HCT116 (cell line): ENCODE data around the gene ADGRE3.

Experiments used
- EGR1 ChIP-seq: IDR thresholded peaks from 2 replicates; pipeline ENCODE4 v1.6.1; 2012; ENCODE audit warnings: low read depth
- FOSL1 ChIP-seq: IDR thresholded peaks from 2 replicates; pipeline ENCODE4 v1.6.1; 2012; ENCODE audit warnings: low read depth
- POLR2A ChIP-seq: IDR thresholded peaks from 2 replicates; pipeline ENCODE4 v1.7.0; 2011; ENCODE audit warnings: borderline replicate concordance; ENCODE audit not compliant: insufficient read depth, insufficient read length; ENCODE audit errors: extremely low read depth
- POLR2AphosphoS5 ChIP-seq: IDR thresholded peaks from 2 replicates; pipeline ENCODE4 v1.6.1; 2011; ENCODE audit warnings: mild to moderate bottlenecking, low read depth, low read length, moderate library complexity
- SIN3A ChIP-seq: IDR thresholded peaks from 2 replicates; pipeline ENCODE4 v1.6.1; 2012; ENCODE audit warnings: low read depth
- TF ChIP-seq, protein P1 (sequence below), 3 experiments: fragments of 200-600 bp in 1 of 3; sonication (generic) in 1 of 3; IDR thresholded peaks in 2 of 3; conservative IDR thresholded peaks in 1 of 3; 2 replicates each; pipeline ENCODE4 v1.5.1; 2012 to 2017; ENCODE audit warnings: low read depth in 2 of 3, low read length in 2 of 3, antibody characterized with exemption in 1 of 3, borderline replicate concordance in 1 of 3, control low read depth in 1 of 3, mild to moderate bottlenecking in 1 of 3, mixed read lengths in 1 of 3, mixed run types in 1 of 3, moderate library complexity in 1 of 3; ENCODE audit not compliant: insufficient read depth in 1 of 3
- TF ChIP-seq, protein P2 (sequence below): IDR thresholded peaks from 2 replicates; pipeline ENCODE4 v1.6.1; 2012; ENCODE audit warnings: low read depth
- TF ChIP-seq, protein P3 (sequence below): IDR thresholded peaks from 2 replicates; pipeline ENCODE4 v1.6.1; 2011; ENCODE audit warnings: mild to moderate bottlenecking, low read length, moderate library complexity; ENCODE audit not compliant: insufficient replicate concordance; ENCODE audit errors: extremely low read depth

DNA sequence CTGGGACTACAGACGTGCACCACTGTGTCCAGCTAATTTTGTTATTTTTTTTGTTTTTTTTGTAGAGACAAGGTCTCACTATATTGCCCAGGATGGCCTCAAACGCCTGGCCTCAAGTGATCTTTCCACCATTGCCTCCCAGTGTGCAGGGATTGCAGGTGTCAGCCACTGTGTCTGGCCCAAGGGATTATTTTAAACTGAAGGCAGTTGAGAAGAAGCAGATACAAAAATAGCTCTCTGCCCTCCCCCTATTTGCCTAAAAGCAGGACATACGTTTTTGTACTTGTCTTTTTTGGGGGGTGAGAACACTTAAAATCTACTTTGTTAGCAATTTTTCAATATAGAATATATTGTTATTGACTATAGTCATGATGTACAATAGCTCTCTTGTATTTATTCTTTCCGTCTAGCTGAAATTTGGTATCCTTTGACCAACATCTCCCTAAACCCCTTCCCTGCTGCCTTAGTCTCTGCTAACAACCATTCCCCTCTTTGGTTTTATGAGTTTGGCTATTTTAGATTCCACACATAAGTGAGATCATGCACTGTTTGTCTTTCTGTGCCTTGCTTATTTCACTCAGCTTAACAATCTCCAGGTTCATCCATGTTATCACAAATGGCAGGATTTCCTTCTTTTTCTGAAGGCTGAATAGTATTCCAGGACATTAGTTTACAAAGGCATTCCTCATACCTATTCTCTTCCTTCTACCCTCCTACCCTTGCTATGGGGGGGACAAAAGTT lies 34.9 kb downstream of the ADGRE3 start:
- no peak for TF ChIP-seq POLR2A
- TF ChIP-seq, protein P1, sequence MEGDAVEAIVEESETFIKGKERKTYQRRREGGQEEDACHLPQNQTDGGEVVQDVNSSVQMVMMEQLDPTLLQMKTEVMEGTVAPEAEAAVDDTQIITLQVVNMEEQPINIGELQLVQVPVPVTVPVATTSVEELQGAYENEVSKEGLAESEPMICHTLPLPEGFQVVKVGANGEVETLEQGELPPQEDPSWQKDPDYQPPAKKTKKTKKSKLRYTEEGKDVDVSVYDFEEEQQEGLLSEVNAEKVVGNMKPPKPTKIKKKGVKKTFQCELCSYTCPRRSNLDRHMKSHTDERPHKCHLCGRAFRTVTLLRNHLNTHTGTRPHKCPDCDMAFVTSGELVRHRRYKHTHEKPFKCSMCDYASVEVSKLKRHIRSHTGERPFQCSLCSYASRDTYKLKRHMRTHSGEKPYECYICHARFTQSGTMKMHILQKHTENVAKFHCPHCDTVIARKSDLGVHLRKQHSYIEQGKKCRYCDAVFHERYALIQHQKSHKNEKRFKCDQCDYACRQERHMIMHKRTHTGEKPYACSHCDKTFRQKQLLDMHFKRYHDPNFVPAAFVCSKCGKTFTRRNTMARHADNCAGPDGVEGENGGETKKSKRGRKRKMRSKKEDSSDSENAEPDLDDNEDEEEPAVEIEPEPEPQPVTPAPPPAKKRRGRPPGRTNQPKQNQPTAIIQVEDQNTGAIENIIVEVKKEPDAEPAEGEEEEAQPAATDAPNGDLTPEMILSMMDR (IDR thresholded peaks at IDR 0.05 in 2 of 3, conservative IDR thresholded peaks at IDR 0.05 in 1 of 3; ENCODE audit: borderline replicate concordance in 1 of 3, insufficient read depth in 1 of 3, low read depth in 2 of 3, low read length in 2 of 3): no peak
- TF ChIP-seq, protein P2, sequence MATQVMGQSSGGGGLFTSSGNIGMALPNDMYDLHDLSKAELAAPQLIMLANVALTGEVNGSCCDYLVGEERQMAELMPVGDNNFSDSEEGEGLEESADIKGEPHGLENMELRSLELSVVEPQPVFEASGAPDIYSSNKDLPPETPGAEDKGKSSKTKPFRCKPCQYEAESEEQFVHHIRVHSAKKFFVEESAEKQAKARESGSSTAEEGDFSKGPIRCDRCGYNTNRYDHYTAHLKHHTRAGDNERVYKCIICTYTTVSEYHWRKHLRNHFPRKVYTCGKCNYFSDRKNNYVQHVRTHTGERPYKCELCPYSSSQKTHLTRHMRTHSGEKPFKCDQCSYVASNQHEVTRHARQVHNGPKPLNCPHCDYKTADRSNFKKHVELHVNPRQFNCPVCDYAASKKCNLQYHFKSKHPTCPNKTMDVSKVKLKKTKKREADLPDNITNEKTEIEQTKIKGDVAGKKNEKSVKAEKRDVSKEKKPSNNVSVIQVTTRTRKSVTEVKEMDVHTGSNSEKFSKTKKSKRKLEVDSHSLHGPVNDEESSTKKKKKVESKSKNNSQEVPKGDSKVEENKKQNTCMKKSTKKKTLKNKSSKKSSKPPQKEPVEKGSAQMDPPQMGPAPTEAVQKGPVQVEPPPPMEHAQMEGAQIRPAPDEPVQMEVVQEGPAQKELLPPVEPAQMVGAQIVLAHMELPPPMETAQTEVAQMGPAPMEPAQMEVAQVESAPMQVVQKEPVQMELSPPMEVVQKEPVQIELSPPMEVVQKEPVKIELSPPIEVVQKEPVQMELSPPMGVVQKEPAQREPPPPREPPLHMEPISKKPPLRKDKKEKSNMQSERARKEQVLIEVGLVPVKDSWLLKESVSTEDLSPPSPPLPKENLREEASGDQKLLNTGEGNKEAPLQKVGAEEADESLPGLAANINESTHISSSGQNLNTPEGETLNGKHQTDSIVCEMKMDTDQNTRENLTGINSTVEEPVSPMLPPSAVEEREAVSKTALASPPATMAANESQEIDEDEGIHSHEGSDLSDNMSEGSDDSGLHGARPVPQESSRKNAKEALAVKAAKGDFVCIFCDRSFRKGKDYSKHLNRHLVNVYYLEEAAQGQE: no peak
- no peak for TF ChIP-seq EGR1
- TF ChIP-seq POLR2AphosphoS5: no peak
- TF ChIP-seq, protein P3, sequence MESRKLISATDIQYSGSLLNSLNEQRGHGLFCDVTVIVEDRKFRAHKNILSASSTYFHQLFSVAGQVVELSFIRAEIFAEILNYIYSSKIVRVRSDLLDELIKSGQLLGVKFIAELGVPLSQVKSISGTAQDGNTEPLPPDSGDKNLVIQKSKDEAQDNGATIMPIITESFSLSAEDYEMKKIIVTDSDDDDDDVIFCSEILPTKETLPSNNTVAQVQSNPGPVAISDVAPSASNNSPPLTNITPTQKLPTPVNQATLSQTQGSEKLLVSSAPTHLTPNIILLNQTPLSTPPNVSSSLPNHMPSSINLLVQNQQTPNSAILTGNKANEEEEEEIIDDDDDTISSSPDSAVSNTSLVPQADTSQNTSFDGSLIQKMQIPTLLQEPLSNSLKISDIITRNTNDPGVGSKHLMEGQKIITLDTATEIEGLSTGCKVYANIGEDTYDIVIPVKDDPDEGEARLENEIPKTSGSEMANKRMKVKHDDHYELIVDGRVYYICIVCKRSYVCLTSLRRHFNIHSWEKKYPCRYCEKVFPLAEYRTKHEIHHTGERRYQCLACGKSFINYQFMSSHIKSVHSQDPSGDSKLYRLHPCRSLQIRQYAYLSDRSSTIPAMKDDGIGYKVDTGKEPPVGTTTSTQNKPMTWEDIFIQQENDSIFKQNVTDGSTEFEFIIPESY: no peak
- TF ChIP-seq SIN3A: no peak
- TF ChIP-seq FOSL1: no peak
